SKM-1 treated with dmso at 0.1 percent for 144 hours (cell line): ENCODE results near the gene RNASE8.
A peak's percentile ranks its signal among the peaks of the same experiment; 100 is the strongest.
"Not testable (repeated sequence)": the region's sequence is repeated elsewhere in the genome, so short reads cannot be mapped to it uniquely, and the experiment has no call there.

Experiments used
- DNase-seq: peaks from one replicate; lab custom pipeline; 2025; ENCODE audit not compliant: unreplicated experiment; lab: John Stamatoyannopoulos, UW

Gene RNASE8, protein sequence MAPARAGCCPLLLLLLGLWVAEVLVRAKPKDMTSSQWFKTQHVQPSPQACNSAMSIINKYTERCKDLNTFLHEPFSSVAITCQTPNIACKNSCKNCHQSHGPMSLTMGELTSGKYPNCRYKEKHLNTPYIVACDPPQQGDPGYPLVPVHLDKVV

DNA sequence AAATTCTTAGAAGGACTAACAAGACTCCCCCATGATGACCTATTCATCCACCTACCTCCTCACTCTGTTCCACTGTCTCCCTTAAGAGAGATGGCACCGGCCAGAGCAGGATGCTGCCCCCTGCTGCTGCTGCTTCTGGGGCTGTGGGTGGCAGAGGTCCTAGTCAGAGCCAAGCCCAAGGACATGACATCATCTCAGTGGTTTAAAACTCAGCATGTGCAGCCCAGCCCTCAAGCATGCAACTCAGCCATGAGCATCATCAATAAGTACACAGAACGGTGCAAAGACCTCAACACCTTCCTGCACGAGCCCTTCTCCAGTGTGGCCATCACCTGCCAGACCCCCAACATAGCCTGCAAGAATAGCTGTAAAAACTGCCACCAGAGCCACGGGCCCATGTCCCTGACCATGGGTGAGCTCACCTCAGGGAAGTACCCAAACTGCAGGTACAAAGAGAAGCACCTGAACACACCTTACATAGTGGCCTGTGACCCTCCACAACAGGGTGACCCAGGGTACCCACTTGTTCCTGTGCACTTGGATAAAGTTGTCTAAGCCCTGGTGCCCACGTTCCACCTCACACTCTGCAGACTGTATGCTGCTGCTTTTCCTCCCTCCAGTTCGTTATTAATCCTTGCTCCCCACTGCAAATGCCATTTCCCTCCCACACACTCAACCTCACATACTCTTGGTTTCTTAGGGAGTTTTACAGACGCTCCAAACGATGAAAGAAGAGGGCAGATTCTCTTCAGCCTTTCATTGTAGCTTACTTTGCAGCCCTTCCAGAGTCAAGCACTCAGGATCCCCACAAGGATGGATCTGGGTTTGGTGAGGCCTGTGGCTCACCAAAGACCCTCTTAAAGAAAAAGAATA, at the start of gene RNASE8:
Gene RNASE8, plus strand, starts transcription at position 20 of the 873 bp plus-strand sequence. Its CDS starts 71 bp downstream, at position 91.
- no peak for DNase-seq

DNA sequence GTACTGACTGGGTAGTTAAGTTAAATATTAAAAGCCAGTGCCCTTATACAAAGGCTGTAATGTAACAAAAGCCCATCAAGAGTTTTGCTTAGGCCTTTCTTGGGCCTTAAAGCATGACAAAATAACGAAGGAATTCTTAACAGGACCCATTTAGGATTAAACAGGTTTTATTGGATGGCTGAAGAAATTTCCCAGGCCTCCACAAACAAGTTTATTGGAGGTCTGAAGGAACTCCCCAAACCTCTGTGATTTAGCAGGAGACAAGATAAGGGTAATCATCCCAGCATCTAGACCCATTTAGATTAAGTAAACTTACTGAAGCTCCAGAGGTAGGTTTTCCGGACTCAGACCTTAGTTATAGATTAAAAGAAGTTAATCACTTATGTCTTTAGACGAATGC, 47.9 kb upstream of the RNASE8 start:
- not testable (repeated sequence) for DNase-seq

- DNase-seq: no peak
These were observed 46.5 kb upstream of the RNASE8 start for GRCh38 chr14:21011136-21011535.

DNA sequence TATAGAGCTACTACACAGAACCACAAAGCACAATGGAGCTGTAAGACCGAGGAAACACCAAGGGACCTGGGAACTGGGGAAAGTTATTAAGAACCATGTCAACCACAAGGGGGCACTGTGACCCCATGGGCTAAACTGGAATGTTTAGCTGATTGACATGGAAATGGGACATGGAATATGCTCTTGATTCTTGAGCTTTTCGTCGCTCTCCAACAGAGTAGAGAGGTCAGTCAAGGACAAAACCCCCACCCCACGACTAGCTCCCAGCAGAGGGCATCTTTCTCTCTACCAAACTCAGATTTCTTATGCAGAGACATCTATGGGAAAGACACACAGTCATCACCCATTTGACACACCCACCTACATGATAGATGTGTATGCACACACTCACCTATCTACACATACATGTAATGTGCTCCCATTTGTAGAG, 42.8 kb upstream of the RNASE8 start:
- DNase-seq: peak; percentile 30

DNA sequence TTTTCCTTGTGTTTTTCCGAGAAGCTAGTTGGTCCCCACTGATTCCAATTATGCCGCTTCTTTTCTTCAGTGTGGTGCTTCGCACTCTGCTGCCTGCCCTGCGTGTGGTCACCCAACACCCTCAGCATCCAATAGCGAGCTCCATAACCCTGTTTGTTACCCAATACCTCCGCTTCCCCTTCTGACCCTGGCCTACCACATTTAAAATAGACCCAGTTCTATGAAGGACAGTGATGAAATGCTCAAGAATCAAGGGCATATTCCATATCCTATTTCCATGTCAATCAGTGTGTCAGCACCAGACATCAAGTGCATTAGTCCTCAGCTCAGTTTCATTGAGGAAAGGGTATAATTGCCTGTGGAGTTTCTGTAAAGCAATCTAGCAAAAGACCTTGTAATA, 42.3 kb upstream of the RNASE8 start:
- DNase-seq: peak; percentile 62

DNA sequence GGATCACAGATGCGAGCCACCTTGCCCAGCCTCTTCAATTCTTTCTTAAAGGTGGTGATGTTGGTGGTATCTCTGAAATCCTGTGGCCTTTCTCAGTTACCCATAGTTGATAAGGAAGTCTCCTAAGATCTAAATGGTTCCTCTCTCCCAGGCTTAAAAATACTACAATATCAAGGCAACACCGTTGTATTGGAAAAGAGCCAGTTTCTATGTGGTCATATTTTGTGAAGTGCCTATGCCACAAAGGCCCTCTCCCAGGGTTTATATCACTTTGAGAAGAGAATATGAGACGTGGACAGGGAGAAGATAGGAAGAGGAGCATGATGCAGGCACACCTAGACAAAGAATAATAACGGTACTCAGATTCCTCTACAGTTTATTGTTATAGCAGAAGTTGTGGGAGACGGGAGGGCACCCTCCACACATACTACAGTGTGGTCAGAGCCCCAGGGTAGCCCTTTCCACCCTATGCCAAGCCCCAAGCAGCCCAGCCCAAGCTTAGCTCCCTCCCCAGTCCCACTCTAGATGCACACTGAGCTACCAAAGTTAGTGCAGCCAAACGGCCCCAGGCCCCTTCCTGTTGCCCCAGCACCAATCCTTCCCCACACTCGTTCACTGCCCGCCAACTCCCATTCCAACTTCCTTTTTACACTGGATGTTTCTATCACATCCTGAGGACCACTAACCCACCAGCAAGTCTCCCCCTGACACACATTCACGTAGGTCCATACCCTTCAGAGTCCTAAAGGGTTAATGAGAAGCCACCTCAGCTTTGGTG, 41.0 kb upstream of the RNASE8 start:
- DNase-seq: no peak

DNA sequence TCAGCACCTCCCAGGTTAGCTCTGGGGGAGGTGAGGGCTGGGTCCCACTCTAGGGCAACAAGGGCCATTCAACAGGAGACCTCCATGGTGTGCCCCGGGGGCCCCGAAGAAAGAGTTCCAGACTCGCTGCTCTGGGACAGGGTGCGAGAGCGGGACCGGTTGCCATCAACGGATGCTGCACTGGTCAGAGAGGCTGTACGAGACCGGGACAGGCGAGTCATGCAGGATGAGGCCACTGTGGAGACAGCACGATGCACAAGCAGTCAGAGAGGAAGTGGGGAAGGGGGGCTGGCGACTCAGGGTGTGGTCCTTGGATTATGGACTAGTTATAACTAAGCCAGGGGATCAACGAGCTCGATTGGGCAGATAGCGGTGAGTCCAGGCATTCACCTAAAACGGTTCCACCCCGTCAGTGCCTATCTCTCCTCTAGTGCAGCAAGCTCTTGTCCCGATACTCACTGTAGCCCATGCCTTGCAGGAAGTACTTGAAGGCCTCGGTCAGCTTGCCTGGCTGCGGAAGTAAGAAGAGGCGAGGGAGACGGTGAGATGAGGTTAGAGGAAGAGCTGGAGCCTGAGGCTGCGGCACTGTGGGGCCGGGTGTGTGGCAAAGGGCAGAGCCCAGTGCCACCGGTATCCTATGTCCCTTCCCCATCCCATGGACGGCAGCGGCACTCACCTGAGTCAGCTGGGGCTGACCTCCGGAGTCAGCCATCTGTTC, 39.9 kb upstream of the RNASE8 start:
- no peak for DNase-seq

DNA sequence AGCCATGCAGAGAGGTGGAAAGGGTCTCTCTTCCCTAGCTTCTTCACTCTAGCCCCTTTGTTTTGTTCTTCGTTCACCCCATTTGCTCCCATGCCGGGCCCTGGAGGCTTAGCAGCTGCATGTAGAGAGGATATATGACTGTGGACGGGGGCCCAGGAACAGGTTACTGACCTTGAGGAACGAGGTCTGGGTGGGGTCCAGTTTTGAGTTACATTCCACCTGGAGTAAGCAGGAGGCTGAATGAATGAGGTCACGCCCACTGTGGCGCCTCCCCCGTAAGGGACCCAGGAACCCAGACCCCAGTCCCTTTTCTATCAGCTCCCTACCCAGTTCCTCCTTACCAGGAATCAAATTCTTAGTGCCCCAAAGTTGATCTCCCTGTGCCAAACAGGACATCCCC, 39.3 kb upstream of the RNASE8 start:
- no peak for DNase-seq

DNA sequence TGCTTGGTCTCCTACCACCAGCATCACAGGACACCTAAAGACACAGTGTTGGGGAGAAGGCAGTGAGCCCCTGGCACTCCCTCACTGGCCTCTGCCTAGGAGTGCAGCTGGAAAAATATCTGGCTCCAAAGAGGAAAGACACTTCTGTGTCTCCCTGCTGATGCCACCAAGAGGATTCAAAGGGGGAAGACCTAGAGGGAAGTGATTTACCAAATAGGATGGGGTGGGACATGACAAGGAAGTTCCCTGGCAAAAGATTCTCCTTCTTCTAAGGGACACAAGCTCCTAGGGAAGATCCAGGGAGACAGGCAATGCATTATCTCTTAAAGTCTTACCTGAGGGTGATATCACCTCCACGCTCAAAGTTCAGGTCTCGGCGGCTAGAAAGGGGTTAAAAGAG, 38.8 kb upstream of the RNASE8 start:
- DNase-seq: no peak

- no peak for DNase-seq
These were observed 38.3 kb upstream of the RNASE8 start for GRCh38 chr14:21019366-21019765.

DNA sequence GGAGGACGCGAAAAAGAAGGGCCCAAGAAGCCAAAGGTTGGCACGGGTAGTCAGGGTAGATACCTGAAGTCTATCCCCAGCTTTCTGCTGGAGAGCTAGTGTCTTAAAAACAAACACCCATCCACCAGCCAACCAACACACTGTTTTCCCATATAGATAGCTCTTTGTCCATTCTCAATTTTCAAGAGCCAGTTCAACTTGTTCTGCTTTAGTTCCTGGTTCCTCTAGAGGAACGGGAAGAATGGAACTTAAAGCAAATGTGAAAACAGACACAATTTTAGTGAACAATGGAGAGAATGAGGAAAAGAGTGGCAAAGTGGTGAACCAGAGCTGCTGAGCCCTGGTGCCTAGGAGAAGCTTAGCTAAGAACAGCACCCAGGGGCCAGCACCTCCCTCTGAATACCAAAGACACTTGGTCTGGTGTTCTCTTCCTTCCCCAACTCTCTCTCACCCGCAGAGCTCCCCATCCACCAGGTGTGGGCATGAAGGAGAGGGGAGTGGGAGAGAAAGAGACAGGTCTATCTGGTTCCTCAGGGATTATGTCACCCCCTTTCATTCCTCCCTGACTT, 36.6 kb upstream of the RNASE8 start:
- DNase-seq: no peak

- no peak for DNase-seq
These were observed 34.9 kb upstream of the RNASE8 start for GRCh38 chr14:21022686-21023085.

GRCh38 chr14:21023174-21023573, 34.4 kb upstream of the RNASE8 start:
- no peak for DNase-seq

DNA sequence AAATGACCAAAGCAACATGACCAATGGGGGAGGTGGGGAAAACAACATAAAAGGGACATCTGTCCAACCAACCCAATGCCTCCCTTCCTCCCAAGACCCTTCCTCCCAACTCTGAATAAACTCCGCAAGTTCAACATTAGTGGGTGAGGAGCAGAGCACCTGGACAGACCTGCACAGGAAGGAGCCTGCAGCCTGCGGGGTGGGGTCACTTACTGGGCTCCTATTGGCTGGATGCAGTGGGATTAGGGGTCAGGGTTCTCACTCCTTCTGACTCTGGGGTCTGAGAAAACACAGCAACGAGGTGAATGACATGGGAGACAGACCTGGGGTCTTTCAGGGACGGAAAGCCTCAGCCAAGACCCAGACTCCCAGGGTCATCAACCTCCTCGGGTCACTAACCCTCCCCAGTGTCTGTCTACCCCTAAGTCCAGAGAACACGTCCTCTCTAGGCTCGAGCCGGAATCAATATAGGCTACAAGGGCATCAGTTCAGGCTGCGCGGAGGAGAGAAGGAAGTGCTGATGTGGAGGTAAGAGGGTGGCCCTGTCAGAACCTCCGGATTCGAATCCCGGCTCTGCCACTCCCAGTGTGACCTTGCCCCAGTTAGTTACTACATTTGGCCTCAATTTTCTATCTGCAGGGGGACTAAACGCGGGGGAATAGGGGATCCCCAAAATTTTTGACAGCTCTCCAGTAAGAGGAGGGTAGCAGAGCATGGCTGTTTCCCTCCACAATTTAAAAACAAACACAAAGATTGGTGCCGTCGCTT, 33.6 kb upstream of the RNASE8 start:
- no peak for DNase-seq

DNA sequence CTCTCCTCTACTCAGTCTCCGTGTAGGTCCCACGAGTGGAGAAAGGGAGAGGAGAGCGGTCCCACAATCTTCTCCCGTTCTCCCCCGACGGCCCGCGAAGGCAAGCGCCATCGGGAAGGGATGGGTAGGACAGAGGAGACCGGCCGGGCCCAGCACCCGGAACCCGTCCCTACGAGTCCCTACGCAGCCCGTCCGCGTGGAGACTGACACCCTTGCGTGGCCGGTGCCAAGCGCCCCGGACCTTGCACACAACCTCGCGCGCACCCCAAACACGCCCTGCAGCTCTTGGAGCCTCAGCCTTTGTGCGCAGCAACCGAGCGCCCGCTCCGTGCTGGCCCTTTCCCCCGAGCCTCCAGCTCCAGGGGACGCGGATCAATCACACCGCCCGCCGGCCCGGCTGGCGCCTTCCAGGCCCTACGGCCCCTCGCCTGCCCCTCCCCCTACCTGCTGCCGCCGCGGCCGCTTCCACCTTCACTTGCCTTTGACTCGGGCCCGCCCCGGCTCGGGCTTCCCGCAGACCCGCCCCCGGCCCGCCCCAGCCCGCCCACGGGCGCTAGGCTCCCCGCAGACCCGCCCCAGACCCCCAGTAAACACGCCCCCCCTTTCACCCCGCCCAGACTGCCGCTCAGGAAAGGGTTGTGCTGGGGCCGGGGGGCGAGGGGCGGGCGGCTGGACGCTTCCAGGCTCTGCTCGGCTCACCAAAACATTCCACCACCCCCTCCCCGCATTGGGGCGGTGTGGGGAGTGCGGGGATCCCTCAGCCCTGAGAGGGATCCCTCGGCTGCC, 32.8 kb upstream of the RNASE8 start, which contains the start of gene NDRG2:
Gene NDRG2, minus strand, starts transcription at position 477 of the 786 bp plus-strand sequence. CDS start 1,746 bp downstream, outside the sequence.
- DNase-seq: peak; percentile 14

DNA sequence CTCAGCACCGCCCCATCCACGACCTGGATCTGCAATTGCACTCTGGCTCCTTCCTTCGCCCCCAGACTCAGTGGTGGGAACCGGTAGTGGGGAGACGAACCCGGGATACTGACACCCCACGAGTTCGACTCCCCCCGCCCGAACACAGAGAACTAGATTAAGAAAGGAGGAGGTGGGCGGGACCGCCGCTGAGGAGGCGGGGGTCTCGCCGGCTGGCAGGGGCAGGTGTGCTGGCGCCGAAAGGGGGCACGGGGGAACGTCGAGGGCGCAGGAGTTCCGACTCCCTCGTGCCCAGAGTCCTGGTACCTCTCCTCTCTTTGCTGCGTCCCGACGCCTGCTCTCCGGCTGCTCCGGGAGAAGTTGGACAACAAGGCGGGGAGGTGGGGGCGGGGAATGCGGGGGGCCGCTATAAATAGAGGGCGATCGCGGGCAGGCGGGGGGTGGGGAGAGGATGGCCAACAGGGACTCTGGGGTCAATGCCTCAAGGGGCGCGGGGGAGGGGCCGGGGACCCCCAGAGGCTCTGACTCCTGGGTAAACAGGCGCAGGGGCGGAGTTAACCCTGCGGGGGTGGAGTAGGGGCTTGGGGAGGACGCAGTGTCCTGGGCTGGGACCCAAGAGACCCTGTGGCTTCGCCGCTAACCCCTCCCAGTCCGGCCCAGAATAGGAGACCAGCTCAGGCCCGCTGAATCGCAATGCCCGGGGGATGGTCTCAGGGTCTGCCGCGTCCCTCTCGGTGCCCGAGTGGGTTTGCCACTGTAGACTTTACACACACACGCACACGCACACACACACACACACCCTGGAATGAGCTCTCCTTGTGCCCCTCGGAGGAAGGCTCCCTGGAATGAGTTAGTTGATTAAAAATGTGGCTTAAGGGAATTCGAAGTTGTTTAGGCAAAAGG, 32.0 kb upstream of the RNASE8 start:
- no peak for DNase-seq

- no peak for DNase-seq
These were observed 31.2 kb upstream of the RNASE8 start for GRCh38 chr14:21026274-21026987.

GRCh38 chr14:21026988-21027315, 30.7 kb upstream of the RNASE8 start:
- DNase-seq: no peak
